ENCODE data around the gene SHROOM1. TPM values are rescaled to one million over a fixed set of nuclear protein-coding genes. Genes with fewer than 3 reads are reported as not detected.
"Not testable (repeated sequence)": the region's sequence is repeated elsewhere in the genome, so short reads cannot be mapped to it uniquely, and the experiment has no call there.

SHROOM1 gene
- total and polyA plus RNA-seq, 12 donors = 1.3 to 18.3 (median 5.3) TPM

- Histone ChIP-seq H3K27me3 (peaks cover 15% of the 10 kb centered on the region), H3K9me3 (replicated peaks in 1 of 3) (no peaks in the 10 kb centered on the region), H3K36me3 (replicated peaks in 1 of 2) (no peaks in the 10 kb centered on the region), H3K27ac (no peak overlapping the region), H3K4me3 (no peak overlapping the region), H3K4me1 (replicated peaks in 1 of 2) (peaks cover 3 to 9% of the 10 kb centered on the region in 2 donors)
- intact Hi-C loops (cut with DNase I) = loop anchor here in 1 of 2 donors (10.0 kb wide), 1 partner anchor 426 kb away; no protein-coding TSS in a partner anchor
- TF ChIP-seq POLR2A (IDR thresholded peaks at IDR 0.05) = no peak
- TF ChIP-seq CTCF (IDR thresholded peaks at IDR 0.05) = no peak
- WGBS, 4 donors = 81 to 88% (median 87%) methylated on average over 5 of the region's 5 CpGs
- no peak for DNase-seq
Measured at GRCh38 chr5:132810605-132811004, 19.8 kb downstream of the SHROOM1 start.

GRCh38 chr5:132808866-132809265, 21.6 kb downstream of the SHROOM1 start:
- DNase-seq = no peak
- Histone ChIP-seq H3K4me3 (no peak overlapping the region), H3K4me1 (replicated peaks in 1 of 2) (peaks cover 3 to 7% of the 10 kb centered on the region in 2 donors), H3K27ac (no peak overlapping the region), H3K27me3 (peaks cover 14% of the 10 kb centered on the region), H3K36me3 (replicated peaks in 1 of 2) (no peaks in the 10 kb centered on the region), H3K9me3 (replicated peaks in 1 of 3) (no peaks in the 10 kb centered on the region)
- no peak for TF ChIP-seq CTCF (IDR thresholded peaks at IDR 0.05)
- no peak for TF ChIP-seq POLR2A (IDR thresholded peaks at IDR 0.05)
- 43 to 53% (median 45%) methylated on average over 3 of the region's 3 CpGs for WGBS, 4 donors
- intact Hi-C loops (cut with DNase I) = no loop called here

GRCh38 chr5:132808448-132808847, 22.0 kb downstream of the SHROOM1 start:
- WGBS, 4 donors = 41 to 58% (median 45%) methylated on average over 2 of the region's 2 CpGs
- TF ChIP-seq POLR2A (IDR thresholded peaks at IDR 0.05) = no peak
- no peak for TF ChIP-seq CTCF (IDR thresholded peaks at IDR 0.05)
- Histone ChIP-seq H3K27me3 (peaks cover 11% of the 10 kb centered on the region), H3K27ac (no peak overlapping the region), H3K4me3 (no peak overlapping the region), H3K9me3 (replicated peaks in 1 of 3) (no peaks in the 10 kb centered on the region), H3K36me3 (replicated peaks in 1 of 2) (no peaks in the 10 kb centered on the region), H3K4me1 (replicated peaks in 1 of 2) (peaks cover 3 to 4% of the 10 kb centered on the region in 2 donors)
- DNase-seq = no peak
- intact Hi-C loops (cut with DNase I) = no loop called here

- Histone ChIP-seq H3K9me3 (replicated peaks in 1 of 3) (no peaks in the 10 kb centered on the region), H3K4me3 (no peak overlapping the region), H3K36me3 (replicated peaks in 1 of 2) (no peaks in the 10 kb centered on the region), H3K27me3 (peaks cover 11% of the 10 kb centered on the region), H3K27ac (no peak overlapping the region), H3K4me1 (replicated peaks in 1 of 2) (no peaks in the 10 kb centered on the region)
- DNase-seq = no peak
- intact Hi-C loops (cut with DNase I) = no loop called here
- TF ChIP-seq POLR2A (IDR thresholded peaks at IDR 0.05) = no peak
- no peak for TF ChIP-seq CTCF (IDR thresholded peaks at IDR 0.05)
- 67 to 74% (median 68%) methylated on average over 12 of the region's 12 CpGs for WGBS, 4 donors
Measured at GRCh38 chr5:132807163-132807838, 23.1 kb downstream of the SHROOM1 start.

- 88 to 93% (median 92%) methylated on average over 12 of the region's 12 CpGs for whole genome bisulfite sequencing, 4 donors
- intact Hi-C loops (cut with DNase I); DNase-seq; H3K4me1 ChIP-seq (replicated peaks in 1 of 2); H3K27me3 ChIP-seq; H3K36me3 ChIP-seq (replicated peaks in 1 of 2); H3K4me3 ChIP-seq; H3K27ac ChIP-seq; H3K9me3 ChIP-seq (replicated peaks in 1 of 3): not testable (repeated sequence)
Measured at GRCh38 chr5:132806804-132807162, 23.7 kb downstream of the SHROOM1 start.

GRCh38 chr5:132805872-132806271, 24.6 kb downstream of the SHROOM1 start:
- WGBS, 4 donors = 69 to 94% (median 85%) methylated on average over 5 to 6 of the region's 6 CpGs
- intact Hi-C loops (cut with DNase I); H3K27me3 ChIP-seq; H3K36me3 ChIP-seq (replicated peaks in 1 of 2); H3K4me3 ChIP-seq; H3K9me3 ChIP-seq (replicated peaks in 1 of 3); H3K4me1 ChIP-seq (replicated peaks in 1 of 2); DNase-seq; H3K27ac ChIP-seq: not testable (repeated sequence)

- H3K4me3 ChIP-seq; DNase-seq; H3K9me3 ChIP-seq (replicated peaks in 1 of 3); H3K36me3 ChIP-seq (replicated peaks in 1 of 2); H3K4me1 ChIP-seq (replicated peaks in 1 of 2); H3K27me3 ChIP-seq; H3K27ac ChIP-seq; intact Hi-C loops (cut with DNase I): not testable (repeated sequence)
- 90 to 95% (median 94%) methylated on average over 1 of the region's 1 CpG for WGBS, 4 donors
Measured at GRCh38 chr5:132804219-132804618, 26.2 kb downstream of the SHROOM1 start.
